ENCODE measurements around the gene KCNG2. TPM values are rescaled to one million over a fixed set of nuclear protein-coding genes. Genes with fewer than 3 reads are reported as not detected.

Gene KCNG2
- total RNA-seq, 1 donor, result under 0.01 TPM

DNA sequence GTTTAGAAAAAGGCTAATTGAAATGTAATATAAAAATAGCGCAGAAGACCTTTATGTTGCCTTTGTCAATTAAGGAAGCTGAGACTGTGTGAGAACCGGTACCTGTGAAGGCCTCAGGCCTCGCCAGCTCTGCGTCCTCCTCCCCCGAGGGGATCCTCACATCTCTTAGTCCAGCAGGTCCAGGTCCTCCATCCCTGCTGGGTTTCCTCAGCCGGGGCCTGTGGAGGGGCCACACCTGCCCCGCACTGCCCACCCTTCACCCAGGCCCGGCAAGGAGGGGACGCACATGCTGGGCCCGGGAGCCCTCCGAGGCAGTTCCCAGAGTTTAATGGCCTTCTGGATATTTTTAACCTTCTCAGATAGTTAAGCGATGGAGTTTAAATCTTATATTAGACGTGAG is 3.5 kb downstream of the KCNG2 start:
- no peak for DNase-seq (ENCODE audit: low read depth)
- no peak overlapping the region for H3K4me3 ChIP-seq (ENCODE audit: low read depth, low read length)
- TF ChIP-seq, protein P1, sequence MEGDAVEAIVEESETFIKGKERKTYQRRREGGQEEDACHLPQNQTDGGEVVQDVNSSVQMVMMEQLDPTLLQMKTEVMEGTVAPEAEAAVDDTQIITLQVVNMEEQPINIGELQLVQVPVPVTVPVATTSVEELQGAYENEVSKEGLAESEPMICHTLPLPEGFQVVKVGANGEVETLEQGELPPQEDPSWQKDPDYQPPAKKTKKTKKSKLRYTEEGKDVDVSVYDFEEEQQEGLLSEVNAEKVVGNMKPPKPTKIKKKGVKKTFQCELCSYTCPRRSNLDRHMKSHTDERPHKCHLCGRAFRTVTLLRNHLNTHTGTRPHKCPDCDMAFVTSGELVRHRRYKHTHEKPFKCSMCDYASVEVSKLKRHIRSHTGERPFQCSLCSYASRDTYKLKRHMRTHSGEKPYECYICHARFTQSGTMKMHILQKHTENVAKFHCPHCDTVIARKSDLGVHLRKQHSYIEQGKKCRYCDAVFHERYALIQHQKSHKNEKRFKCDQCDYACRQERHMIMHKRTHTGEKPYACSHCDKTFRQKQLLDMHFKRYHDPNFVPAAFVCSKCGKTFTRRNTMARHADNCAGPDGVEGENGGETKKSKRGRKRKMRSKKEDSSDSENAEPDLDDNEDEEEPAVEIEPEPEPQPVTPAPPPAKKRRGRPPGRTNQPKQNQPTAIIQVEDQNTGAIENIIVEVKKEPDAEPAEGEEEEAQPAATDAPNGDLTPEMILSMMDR (IDR thresholded peaks at IDR 0.05; ENCODE audit: insufficient read depth, low read depth, low read length), result no peak

DNA sequence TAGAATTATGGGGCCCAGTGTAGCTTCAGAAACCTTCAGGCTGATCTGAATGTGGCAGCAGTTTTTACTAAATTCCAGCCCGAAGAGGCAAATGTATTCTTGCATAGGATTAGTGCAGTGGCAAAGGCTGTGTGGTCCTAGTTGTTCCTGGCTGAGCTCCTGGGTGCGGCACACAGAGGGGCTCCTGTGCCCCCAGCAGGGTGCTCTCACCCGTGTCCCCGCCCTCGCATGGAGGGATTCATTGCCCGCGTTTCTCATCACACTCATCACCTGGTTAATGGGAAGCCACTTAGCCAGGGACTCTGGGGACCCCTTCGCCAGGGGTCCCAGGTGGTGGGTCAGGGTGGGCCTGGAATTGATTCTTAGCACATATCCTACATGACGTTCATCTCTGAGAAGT is 3.9 kb downstream of the KCNG2 start:
- no peak overlapping the region for H3K4me3 ChIP-seq (ENCODE audit: low read depth, low read length)
- DNase-seq (ENCODE audit: low read depth), result no peak
- TF ChIP-seq, protein P1 (IDR thresholded peaks at IDR 0.05; ENCODE audit: insufficient read depth, low read depth, low read length), result no peak

DNA sequence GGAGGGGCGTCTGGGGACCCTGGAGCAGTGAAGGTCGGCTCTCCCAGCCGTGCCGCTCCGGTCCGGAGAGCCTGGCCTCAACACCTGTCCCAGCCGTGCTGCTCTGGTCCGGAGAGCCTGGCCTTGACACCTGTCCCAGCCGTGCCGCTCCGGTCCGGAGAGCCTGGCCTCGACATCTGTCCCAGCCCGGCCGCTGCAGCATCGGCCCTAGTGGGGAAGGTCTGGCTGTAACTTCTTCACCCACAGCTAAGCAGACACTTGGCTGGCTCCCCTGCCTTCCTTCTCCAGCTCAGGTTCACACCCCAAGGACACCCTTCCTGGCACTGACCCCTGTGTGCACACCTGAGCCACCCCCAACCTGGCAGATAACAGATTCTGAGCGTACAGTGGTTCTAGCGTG is 4.6 kb downstream of the KCNG2 start:
- TF ChIP-seq, protein P1 (IDR thresholded peaks at IDR 0.05; ENCODE audit: insufficient read depth, low read depth, low read length), result no peak
- H3K4me3 ChIP-seq (ENCODE audit: low read depth, low read length), result no peak overlapping the region
- no peak for DNase-seq (ENCODE audit: low read depth)

DNA sequence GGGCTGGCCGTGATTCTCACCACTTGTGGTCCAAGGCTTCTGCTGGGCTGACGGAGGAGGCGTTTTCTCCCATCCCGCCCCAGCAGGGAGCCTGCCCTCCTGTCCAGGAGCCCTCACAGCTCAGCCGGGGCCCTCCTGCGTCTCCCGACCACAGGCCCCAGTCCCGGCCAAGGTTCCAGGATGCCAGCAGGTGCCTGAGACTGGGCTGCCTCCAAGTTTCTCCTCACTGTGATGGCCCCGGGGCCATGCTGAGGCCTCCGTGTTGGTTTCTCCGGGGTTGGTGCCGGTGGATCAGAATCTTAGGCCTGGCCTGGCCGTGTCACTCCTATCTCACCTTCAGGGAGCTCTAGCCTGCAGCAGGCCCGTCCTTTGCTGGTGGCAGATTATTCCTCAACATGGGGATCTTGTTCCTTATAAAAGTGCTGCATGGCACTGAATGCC is 5.9 kb downstream of the KCNG2 start:
- H3K4me3 ChIP-seq (ENCODE audit: low read depth, low read length), result no peak overlapping the region
- TF ChIP-seq, protein P1 (IDR thresholded peaks at IDR 0.05; ENCODE audit: insufficient read depth, low read depth, low read length), result no peak
- DNase-seq (ENCODE audit: low read depth), result no peak

DNA sequence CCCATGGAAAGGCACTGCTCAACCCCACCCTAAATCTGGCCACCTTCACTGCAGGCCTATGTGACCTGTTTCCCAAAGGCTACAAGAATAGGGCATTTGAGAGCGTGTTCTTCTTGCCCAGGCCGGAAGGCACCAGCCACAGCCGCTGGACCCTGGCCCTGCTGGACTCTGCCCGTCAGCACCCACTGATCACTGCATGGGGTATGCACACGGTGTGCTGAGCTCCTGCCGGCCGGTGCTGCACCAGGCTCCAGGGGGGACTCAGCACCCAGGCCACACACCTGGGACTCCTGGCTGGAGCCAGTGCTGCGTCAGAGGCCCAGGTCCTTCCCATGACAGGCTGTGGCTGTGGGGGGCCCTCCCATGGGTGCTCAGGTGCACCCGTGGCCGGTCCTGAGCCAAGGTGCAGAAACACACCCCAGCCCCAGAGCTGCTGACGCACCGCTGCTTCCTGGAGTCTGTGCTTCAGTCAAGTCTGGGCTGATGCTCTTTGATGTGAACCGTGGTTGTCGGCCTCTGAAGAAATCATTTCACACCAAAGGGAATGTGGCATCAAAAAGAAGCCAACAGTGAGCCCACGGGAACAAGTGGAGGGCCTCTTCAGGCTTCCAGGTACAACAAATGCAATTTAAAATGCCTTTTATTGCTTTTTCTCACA is 6.5 kb downstream of the KCNG2 start:
- TF ChIP-seq, protein P1 (IDR thresholded peaks at IDR 0.05; ENCODE audit: insufficient read depth, low read depth, low read length), result no peak
- no peak for DNase-seq (ENCODE audit: low read depth)
- H3K4me3 ChIP-seq (ENCODE audit: low read depth, low read length), result no peak overlapping the region

DNA sequence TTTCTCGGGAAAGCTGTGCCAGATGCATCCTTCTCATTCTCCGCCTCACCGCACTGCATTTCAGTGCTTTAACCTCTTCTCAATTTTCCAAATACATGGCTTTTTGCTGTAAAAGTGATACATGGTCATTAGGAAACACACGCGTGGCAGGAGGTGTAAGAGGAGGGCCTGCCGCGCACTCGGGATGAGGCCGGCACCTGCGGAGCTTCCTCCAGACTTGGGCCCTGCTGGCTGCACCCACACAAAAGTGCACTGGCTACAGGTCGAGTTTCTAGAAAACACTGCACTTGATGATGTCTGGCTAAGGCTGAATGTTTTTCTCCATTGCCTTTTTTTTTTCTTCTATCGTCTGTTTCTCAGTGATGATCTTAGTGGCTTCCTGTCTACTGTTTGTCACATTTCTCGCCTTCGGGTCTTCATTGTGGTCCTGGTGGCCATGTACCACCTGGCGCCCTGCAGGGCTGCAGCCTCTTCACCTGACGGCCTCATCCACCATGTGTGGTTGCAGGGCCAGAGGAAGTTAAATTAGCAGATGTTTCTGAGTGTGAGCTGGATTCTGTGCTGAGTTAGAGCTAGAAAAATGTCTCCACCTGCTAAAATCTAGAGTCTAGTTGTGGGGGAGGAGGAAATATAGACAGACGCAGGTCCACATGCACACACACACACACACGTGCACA is 7.6 kb downstream of the KCNG2 start:
- no peak overlapping the region for H3K4me3 ChIP-seq (ENCODE audit: low read depth, low read length)
- TF ChIP-seq, protein P1 (IDR thresholded peaks at IDR 0.05; ENCODE audit: insufficient read depth, low read depth, low read length), result no peak
- DNase-seq (ENCODE audit: low read depth), result no peak

Data from fibroblast of villous mesenchyme (primary cell).